NCI-H2196 (cell line): Measurements from ENCODE around the gene BLTP2.
"Not testable (repeated sequence)": the region's sequence is repeated elsewhere in the genome, so short reads cannot be mapped to it uniquely, and the experiment has no call there.

Source experiments
- DNase-seq: peaks from one replicate; lab custom pipeline; 2025; ENCODE audit not compliant: unreplicated experiment; lab: John Stamatoyannopoulos, UW

The BLTP2 gene

DNA sequence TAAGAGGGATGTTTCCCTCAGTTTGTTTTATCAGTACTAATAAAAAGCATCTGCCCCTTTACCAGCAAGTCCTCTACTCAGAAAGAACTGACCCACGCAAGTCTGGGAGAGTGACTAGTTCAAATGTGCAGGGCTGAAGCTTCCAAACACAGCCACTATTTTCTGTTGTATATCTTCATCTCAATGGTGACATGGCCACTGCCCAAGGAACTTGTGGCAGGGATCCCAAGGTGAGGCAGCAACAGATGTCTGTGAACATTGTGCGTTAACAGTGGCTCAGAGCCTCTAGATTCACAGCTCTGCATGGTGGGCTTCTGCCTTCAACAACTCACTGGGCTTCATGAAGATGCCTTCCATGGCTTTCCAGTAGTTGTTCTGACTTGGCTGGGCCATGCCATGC, 3.7 kb upstream of the BLTP2 start:
- DNase-seq, result no peak

- no peak for DNase-seq
Measured at GRCh38 chr17:28646039-28646754, 1.2 kb upstream of the BLTP2 start.

GRCh38 chr17:28645576-28645939, 600 bp upstream of the BLTP2 start:
- no peak for DNase-seq

GRCh38 chr17:28643983-28644786, 773 bp downstream of the BLTP2 start:
- DNase-seq, result peak; percentile 23

DNA sequence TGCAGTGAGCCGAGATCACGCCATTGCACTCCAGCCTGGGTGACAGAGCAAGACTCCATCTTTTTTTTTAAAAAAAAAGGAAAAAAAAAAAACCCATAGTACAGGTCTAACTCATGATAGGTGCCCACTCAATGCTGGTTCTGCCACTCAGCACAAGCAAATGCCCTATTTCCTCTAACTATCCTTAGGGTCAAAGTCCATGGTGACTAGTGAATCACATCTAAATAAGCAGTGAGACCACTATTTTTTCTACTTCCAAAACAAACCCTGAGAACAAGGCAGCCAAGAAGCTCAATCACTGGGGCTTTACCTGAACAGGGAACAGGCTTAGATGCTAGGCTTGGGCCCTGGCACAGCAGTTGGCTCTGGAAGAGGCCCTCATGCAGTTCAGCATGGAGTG, 3.4 kb downstream of the BLTP2 start:
- no peak for DNase-seq

GRCh38 chr17:28635506-28635905, 9.5 kb downstream of the BLTP2 start:
- no peak for DNase-seq

GRCh38 chr17:28634206-28634865, 10.6 kb downstream of the BLTP2 start:
- DNase-seq, result no peak

DNA sequence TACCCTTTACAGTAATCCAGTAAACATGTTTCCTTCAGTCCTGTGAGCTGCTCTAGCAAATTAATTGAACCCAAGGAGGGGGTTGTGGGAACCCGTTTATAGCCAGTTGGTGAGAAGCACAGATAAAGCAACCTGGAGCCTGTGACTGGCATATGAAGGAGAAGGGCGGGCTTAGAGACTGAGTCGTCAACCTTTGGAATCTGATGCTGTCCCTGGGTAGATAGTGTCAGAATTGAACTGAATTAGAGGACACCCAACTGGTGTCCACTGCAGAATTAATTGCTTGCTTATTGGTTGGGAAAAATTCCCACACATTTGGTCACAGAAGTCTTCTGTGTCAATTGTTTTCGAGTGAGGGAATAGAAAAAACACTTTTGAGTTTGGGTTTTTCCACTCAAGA, 18.1 kb downstream of the BLTP2 start:
- DNase-seq, result no peak

GRCh38 chr17:28624148-28624547, 20.8 kb downstream of the BLTP2 start:
- no peak for DNase-seq

DNA sequence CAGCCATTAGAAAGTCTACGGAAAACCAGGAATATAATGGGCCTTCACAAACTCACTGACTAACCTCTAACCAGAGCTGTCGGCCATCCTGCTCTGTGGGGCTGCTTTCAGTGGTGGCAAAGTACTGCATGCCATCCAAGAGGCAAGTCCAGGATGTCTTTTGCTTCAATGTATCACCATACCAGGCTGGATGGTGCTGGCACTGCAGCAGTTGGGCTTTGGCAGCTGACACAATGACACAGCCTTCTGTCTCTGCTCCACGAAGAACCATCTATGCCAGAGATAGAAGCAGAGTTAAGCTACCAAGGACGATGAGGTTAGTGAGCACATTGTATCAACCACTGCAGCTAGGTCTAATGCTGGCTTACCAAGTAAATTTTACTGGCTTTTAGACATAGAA, 21.3 kb downstream of the BLTP2 start:
- DNase-seq, result no peak

DNA sequence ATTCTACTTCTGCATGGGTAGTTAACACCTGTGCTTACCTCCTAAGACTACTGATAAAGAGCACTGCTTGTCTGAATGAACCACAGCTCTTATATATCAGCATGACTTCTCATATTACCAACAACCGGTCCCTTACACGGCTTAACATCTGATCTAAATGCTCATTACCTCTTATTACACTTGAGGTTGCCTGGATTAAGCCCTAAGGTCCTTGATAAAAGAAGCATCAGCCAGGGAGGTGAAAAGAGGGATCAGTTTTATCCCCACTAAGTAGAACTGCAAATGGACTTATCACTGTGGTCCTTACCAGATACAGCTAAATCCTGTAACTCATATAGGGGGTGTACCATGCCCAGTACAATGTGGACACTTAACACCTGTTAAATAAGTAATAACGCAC, 22.8 kb downstream of the BLTP2 start:
- no peak for DNase-seq

DNA sequence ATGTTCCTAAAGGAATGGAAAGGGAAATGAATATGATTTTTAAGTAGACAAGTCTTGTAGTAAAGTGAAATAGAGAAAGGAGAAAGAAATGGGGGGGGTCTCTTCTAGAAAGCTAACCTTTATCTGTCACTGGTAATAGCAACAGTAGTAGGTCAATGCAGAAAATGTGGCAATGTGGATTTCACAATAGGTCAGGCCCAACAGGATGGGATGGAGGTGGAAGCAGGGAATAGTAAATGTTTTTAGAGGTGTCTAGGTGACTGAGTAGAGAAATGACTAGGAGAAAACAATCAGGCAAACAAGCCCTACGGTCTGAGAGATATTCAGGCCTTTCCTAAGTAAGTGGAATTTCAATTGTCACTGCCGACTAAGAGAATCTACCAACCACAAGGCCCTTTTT, 24.9 kb downstream of the BLTP2 start:
- no peak for DNase-seq

- DNase-seq, result no peak
Measured at GRCh38 chr17:28618464-28618863, 26.5 kb downstream of the BLTP2 start.

GRCh38 chr17:28616281-28616680, 28.7 kb downstream of the BLTP2 start:
- DNase-seq, result no peak

- no peak for DNase-seq
Measured at GRCh38 chr17:28615260-28615940, 29.6 kb downstream of the BLTP2 start.

GRCh38 chr17:28613931-28614381, 31.0 kb downstream of the BLTP2 start, which contains the start of gene RSKR:
TSS of gene RSKR (minus strand) at chr17:28614185. CDS start at chr17:28614161, 24 bp downstream.
- DNase-seq, result no peak

GRCh38 chr17:28612936-28613872, 31.8 kb downstream of the BLTP2 start:
- DNase-seq, result no peak

- no peak for DNase-seq
Measured at GRCh38 chr17:28612531-28612930, 32.4 kb downstream of the BLTP2 start.

- DNase-seq, result no peak
Measured at GRCh38 chr17:28610376-28610775, 34.6 kb downstream of the BLTP2 start.

- not testable (repeated sequence) for DNase-seq
Measured at GRCh38 chr17:28604031-28604430, 40.9 kb downstream of the BLTP2 start.
